HG03060 (cell line): Measurements from ENCODE around the gene SLC13A4.
"Not testable (repeated sequence)": the region's sequence is repeated elsewhere in the genome, so short reads cannot be mapped to it uniquely, and the experiment has no call there.

Experiments
- ATAC-seq: cut with Tn5 transposase; IDR thresholded peaks from one replicate; pipeline ENCODE4 v1.9.1; 2021; ENCODE audit warnings: low read depth, moderate number of reproducible peaks; ENCODE audit not compliant: unreplicated experiment

Gene SLC13A4

DNA sequence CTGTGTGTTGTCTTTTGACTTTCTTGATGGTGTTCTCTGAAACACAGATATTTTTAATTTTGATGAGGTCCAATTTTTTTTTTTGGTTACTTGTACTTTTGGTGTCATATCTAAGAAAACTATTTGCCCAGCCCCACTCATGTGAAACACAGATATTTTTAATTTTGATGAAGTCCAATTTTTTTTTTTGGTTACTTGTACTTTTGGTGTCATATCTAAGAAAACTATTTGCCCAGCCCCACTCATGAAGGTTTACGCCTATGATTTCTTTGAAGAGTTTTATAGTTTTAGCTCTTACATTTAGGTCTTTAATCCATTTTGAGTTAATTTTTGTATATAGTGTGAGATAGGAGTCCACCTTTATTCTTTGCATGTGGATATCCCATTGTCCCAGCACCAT lies 60.4 kb downstream of the SLC13A4 start:
- not testable (repeated sequence) for ATAC-seq

DNA sequence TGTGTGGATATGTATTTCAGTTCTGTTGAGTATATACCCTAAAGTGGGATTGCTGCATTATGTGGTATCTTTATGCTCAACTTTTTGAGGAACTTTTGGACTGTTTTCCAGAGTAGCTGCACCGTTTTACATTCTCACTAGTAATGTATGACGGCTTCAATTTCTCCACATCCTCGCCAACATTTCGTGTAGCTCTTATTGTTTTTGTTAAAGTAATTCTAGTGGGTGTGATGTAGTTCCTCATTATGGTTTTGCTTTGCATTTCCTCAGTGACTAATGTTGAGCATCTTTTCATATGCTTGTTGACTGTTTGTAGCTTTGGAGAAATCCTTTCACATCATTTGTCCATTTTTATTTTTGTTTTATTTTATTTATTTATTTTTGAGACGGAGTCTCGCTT lies 61.1 kb downstream of the SLC13A4 start:
- ATAC-seq = no peak

DNA sequence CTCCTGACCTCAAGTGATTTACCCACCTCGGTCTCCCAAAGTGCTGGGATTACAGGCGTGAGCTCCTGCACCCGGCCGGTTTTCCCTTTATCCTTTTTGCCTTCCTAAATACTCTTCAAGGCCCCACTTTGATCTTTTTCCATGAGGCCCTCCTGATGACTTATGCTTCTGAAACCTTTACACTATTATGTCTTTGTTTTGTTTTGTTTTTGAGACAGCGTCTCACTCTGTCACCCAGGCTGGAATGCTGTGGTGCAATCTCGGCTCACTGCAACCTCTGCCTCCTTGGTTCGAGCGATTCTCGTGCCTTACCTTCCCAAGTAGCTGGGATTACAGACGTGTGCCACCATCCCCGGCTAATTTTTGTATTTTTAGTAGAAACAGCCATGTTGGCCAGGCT lies 61.8 kb downstream of the SLC13A4 start:
- no peak for ATAC-seq

DNA sequence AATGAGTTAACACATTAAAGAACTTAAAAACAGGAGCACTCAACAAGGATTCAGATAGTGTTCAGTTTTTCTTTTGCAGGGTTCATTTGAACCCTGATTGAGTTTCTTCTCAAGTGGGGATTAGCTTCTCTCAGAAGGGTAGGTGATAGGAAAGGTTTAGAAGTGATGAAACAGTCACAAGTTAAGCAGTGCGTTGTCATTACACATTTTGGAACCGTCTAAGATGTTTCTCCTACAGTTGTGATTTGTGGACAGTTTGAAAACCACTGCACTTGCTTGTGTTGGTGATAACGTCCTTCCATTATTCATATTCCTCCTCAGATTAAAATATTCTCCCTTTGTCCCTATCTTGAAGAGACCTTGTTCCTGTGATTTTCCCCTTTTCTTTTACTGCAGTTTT lies 62.9 kb downstream of the SLC13A4 start:
- ATAC-seq = no peak

DNA sequence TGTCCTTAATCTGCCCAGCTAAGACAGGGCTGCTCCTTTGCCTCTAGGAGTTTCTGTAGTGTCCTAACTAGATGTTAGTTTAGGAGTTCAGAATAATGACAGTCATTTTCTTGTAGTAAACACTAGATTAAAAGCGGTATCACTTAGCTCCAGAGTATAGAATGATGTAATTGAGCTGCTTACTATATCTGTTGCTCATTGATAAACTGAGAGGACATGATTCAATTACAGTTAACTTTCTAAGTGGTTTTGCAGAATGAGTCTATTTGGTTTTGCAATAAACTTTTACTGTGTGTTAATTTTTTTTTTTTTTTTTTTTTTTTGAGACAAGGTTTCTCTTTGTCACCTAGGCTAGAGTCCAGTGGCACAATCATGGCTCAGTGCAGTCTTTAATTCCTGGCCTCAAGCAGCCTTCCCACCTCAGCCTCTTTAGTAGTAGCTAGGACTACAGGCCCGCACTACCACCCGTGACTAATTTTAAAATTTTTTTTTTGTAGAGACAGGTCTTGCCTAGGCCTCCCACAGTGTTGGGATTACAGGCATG lies 63.9 kb downstream of the SLC13A4 start:
- no peak for ATAC-seq

DNA sequence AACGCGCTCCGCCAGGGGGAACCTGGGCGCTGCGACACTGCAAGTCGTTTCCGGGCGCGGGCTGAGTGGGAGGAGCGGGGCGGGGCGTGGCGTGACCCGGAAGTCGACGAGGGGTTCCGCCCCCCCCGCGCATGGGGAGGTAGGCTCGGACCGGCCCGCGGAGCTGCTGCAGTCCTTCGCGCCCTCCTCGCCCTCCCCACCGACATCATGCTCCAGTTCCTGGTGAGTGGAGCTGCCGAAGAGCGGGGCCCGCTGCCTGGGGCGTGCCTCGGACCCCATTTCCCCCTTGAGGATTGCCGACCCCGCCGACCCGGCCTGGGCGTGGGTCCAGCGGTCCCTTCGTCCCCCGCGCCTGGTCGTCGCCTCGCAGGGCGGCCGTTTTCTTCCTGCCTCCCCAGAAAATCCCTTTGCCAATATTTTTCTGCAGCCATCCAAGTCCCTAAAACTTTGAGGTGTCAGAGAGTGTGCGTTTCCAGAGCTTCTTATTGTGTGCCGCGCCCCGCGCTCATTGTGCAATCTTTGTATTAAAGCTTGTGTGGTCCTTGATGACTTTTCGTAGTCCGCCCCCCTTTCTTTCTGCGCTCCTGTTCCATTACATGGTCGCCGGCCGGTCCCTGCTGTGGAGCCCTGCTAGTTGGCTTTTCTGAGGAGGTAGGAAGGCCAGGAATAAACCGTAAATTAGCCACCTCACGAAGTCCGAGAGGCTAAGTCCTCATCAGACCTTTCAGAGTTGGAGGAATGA lies 65.4 kb downstream of the SLC13A4 start, which contains the start of gene STMP1:
Gene STMP1, plus strand, starts transcription at position 142 of the 742 bp plus-strand sequence.
- ATAC-seq = peak; percentile 76

DNA sequence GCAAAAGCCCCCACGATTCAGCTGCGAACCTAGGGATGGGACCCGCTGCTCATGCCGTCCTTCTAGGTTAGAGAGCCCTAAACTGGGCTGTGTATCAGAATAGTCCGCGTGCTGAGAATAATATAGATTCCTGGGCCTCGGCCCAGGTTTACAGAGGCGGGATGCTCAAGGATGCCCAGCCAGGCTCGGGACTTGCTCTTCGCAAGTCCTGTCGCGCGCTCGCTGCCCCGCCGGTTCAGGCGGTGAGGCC lies 65.9 kb downstream of the SLC13A4 start:
- ATAC-seq = peak; percentile 22

DNA sequence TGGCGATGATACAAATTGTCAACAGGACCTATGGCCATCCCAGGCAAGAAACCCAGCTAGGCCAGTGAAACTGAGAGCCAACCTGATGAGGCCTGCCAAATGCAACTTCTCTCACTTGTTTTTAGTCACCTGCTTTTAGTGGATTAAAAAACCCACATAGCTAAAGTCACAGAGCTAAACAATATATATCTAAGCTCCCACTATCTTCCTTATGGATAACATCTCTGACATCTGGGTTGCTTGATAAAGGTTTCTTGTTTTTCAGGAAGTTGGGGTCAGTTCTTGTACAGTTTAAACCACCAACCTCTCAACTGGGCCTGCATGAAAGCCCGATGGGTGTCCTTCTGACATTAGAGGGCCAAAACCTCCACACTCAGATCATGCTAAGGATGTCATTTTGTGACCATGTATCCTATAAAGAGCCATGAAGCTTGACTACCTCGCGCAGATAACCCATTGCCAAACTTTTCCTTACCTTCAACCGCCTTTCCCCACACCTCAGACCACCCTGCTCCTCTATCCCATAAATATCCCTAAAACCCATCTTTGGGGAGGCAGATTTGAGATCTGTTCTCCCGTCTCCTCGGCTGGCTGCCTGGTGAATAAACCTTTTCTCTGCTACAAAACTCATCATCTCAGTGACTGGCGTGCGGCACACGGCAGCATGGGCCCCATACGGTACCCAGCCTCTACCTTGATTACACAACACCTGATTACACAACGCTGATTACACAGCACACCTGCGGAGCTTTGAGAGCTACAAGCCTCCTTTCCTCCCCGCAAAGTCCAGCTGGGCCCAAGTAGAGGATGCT lies 66.5 kb downstream of the SLC13A4 start:
- no peak for ATAC-seq

DNA sequence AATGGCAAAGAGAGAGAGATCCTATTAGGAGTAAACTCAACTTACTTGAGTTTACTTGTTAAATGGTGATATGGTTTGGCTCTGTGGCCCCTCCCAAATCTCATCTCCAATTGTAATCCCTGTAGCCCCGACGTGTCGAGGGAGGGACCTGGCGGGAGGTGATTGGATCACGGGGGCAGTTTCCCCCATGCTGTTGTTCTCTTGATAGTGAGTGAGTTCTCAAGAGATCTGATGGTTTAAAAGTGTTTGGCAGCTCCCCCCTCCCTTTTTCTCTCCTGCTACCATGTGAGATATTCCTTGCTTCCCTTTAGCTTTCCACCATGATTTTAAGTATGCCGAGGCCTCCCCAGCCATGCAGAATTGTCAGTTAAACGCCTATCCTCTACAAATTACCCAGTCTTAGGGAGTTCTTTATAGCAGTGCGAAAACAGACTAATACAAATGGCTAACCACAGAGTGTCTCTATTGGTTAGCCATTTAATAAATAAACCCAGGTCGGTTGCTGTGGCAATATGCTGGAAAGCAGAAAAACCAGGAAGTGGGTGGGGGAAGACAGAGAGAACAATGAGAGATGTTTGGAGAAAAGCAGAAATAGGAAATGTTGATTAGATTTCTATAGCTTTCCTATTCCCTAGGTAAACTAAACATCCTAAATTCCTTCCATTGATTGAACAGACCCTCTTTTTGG lies 68.7 kb downstream of the SLC13A4 start:
- no peak for ATAC-seq

DNA sequence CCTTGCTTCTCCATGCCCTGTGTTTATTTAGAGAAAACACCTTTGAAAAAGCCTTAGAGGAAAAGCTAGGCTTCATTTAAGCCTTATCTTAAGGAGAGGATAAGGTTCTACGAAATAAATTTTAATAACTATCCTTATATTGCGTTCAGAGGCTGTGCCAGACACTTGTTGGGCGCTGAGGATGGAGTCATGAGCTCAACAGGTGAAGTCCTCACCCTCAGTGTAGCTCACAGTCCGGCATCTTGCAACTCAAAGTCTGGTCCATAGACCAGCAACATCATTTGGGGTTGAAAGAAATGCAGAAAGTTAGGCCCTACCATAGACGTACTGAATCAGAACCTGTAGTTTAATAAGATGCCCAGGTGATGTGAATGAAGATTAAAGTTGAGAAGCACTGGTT lies 69.4 kb downstream of the SLC13A4 start:
- no peak for ATAC-seq

DNA sequence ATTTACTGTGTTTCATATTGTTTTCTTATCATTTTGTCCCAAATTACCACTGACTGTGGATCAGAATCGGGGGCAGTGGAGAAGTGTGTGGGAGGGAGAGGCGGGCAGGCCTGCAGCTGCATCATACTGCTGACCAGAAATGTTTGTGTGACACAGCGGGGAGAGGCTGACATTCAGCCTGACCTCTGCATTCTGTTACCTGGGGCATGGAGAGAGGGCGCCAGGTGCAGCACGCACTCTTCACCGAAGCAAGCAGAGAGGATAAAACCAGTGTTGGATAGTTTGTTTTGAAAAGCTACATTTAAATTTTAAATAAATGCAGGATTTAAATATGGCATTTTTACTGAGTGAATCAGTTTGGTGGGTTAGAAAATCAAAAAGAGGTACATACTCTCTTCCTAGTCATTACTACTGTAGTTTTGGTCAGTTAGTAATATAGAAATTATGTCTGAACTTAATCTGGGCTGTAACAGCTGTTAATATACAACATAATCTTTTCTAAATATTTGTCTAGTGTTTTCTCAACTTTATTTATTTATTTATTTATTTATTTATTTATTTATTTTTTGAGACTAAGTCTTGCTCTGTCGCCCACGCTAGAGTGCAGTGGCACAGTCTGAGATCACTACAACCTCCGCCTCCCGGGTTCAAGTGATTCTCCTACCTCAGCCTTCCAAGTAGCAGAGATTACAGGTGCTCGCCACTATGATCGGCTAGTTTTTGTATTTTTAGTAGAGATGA lies 74.5 kb downstream of the SLC13A4 start:
- ATAC-seq = no peak

DNA sequence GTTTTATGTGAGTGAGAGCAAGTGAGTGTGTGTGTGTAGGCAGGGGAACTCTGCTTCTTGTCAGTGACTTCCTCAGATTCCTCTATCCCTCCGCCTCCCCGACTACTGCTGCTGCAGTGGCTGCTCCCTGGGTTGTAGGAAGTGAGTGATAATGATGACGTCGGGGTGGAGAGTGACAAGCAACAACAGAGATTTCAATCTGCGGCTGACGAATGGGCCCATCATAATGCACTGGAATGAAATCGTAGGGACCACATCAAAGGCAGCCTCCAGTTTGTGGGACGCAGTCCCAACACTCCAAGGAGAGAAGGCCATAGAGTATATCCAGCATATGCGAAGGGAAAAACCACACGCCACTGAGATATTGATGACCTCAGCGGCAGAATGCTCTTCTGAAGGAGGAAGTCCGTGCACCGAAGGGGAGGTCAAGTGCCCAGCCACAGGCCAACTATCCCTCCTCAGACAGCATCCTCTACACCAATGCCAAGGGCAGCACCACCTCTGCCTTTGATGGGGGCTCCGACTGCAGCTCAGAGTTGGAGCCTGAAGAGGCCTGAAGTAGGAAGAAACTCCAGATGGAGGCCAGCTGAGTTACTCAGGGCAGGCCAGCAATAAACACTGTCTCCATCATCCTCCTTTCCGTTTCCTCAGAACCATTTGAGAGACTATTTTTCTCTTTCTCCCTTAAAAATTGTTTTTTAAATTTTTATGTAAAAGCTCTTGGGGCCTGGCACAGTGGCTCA lies 77.0 kb downstream of the SLC13A4 start:
- ATAC-seq = no peak

DNA sequence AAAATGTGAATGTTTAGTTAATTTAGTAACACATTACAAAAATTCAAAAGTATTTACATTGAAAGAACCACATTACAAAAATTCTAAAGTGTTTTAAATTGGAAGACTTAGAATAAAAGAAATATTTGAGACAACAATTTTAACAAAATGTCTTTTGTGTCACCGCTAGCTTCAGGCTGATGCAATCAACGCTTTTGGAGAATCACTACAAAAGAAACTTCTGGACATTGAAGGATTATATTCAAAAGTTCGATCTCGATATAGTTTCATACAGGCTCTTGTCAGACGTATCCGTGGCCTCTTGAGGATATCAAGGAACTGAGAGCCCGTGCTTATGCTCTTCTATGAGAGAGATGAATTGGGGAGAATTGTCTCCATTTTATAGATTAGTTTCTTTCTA lies 79.8 kb downstream of the SLC13A4 start:
- ATAC-seq = no peak

DNA sequence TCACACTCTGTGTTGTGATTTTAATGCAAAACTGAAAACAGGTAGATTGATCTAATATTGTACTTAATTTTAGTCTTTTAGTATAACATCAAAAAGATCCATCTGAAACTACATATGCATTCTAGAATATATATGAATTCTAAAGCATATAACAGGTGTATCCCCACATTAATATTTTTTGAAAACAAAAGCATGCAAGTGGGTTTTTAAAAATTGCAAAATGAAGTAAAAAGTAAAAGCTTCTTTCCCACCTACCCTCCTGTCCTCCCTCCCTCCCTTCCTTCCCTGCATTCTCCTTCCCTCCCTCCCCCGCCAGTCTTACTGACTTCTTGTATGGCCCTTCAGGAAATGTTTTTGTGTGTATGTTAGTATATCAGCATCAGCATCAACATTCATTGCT lies 80.2 kb downstream of the SLC13A4 start:
- no peak for ATAC-seq

DNA sequence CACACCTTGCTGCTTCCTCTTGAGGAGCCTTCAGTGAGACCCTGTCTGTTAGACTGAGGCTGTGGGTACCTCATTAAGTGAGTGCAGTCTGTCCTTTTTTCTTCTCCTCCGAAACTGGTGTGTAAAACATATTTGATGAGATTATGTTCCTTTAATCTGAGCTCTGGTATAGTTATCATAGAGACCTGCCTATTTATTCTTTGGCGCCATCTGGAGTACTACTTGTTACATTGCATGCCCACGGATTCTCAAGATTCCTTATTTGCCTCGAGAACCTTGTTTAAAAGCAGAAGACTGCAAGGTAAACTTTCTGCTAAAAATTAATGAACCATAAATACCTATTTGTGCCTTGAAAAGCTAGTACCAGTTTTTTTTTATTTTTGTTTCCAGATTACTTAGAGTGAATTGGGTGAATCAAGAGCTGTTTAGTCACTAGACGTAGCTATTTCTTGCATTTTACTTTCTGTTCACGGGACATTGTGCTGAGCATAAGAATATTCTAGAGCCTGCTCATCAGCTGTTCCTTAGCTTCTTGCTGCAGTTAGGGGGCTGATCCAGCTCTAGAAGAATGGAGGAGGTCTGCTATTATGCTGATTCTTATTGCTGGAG lies 82.6 kb downstream of the SLC13A4 start:
- ATAC-seq = no peak

DNA sequence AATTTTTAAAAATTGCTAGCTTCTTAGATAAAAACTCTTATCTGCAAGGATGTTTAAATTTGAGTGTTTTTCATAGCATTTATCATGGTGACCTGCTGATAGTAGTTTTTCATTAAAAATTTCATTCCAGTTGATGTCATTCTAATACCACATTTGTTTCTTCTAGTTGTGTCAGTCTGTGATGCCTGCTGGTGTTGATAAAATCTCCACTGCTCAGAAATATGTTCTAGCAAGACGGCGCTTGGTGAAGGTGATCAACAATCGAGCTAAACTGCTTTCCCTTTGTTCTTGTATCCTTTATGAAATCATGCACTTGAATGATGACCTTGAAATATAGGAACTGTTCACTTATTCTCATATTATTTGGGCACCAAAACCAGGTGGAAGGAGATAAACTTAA lies 83.3 kb downstream of the SLC13A4 start:
- no peak for ATAC-seq

DNA sequence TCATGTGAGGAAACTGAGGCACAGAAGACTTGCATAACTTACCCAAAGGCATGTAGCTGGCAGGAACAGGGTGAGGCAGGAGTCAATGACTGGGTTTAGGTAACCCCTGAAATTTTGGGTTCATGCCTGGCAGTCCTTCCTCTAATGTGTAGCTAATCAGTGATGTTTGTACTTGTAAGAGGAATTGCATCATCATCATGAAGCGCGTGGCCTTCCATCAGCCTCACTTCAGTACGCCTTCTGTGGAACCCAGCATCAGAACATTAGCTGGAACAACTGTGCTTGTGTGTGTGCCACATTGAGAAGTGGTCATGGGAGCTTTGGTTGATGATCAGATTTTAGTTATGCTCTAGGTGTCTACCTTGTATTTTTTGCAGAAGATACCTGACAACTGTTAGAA lies 83.8 kb downstream of the SLC13A4 start:
- no peak for ATAC-seq

DNA sequence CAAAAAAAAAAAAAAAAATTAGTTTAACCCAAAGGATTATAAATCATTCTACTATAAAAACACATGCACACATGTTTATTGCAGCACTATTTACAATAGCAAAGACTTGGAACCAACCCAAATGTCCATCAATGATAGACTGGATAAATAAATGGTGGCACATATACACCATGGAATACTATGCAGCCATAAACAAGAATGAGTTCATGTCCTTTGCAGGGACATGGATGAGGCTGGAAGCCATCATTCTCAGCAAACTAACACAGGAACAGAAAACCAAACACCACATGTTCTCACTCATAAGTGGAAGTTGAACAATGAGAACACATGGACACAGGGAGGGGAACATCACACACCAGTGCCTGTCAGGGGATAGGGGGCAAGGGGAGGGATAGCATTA lies 88.3 kb downstream of the SLC13A4 start:
- ATAC-seq = not testable (repeated sequence)

DNA sequence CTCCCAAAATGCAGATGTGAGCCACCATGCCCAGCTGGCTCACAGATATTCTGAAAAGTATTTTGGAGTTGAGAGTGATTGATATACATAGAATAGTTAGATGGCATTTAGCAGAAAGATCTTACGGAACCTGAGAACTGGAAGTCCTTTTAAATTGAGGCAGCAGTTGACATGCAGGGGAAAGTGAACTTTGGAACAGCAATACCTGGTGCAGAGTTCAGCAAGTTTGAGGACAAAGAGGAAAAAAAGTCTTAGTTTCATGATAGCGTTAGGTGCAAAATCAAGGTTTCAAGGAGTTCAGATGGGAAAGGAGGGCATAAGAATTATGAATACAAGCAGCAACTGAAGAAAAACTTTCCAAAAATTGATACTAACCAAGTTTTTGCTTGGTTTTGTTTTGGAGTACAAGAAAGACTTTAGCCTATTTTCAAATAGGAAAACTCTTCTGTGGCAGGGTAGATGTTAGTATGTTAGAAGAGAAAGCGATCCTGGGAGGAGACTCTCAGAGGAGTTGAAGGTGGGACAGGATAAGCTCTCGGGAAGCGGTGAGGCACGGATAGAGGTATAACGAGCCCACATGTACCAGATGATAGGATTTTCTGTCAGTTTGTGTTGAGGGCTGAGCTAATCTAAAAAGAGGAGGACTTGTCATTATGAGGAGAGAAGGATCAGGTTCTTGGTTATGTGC lies 93.7 kb downstream of the SLC13A4 start:
- no peak for ATAC-seq
